Nephron progenitor cell (in vitro differentiated cells): ENCODE results near the gene PSMB9.

Experiments used
- DNase-seq: peaks from one replicate; pipeline ENCODE4 v3.0.0; 2021
- H3K27ac Mint-ChIP-seq: 2 replicates; pipeline ENCODE4 v1.8.0; 2021; ENCODE audit warnings: mild to moderate bottlenecking, moderate library complexity, mixed read lengths
- H3K27me3 Mint-ChIP-seq: 2 replicates; pipeline ENCODE4 v1.8.0; 2021; ENCODE audit warnings: mild to moderate bottlenecking, low read depth, mixed read lengths; ENCODE audit not compliant: poor library complexity
- H3K36me3 Mint-ChIP-seq: 2 replicates; pipeline ENCODE4 v1.8.0; 2021; ENCODE audit warnings: low read depth, mixed read lengths
- H3K4me1 Mint-ChIP-seq: 2 replicates; pipeline ENCODE4 v1.8.0; 2021; ENCODE audit warnings: mixed read lengths
- H3K4me3 Mint-ChIP-seq: 2 replicates; pipeline ENCODE4 v1.8.0; 2021; ENCODE audit warnings: mild to moderate bottlenecking, moderate library complexity, mixed read lengths
- H3K9me3 Mint-ChIP-seq: 2 replicates; pipeline ENCODE4 v1.8.0; 2021; ENCODE audit warnings: mild to moderate bottlenecking, moderate library complexity, mixed read lengths
- TF ChIP-seq, protein P1 (sequence below): fragments of 200-600 bp; sonication (generic); IDR thresholded peaks from 2 replicates; pipeline ENCODE4 v1.5.0; 2021; ENCODE audit warnings: antibody characterized with exemption

Gene PSMB9

DNA sequence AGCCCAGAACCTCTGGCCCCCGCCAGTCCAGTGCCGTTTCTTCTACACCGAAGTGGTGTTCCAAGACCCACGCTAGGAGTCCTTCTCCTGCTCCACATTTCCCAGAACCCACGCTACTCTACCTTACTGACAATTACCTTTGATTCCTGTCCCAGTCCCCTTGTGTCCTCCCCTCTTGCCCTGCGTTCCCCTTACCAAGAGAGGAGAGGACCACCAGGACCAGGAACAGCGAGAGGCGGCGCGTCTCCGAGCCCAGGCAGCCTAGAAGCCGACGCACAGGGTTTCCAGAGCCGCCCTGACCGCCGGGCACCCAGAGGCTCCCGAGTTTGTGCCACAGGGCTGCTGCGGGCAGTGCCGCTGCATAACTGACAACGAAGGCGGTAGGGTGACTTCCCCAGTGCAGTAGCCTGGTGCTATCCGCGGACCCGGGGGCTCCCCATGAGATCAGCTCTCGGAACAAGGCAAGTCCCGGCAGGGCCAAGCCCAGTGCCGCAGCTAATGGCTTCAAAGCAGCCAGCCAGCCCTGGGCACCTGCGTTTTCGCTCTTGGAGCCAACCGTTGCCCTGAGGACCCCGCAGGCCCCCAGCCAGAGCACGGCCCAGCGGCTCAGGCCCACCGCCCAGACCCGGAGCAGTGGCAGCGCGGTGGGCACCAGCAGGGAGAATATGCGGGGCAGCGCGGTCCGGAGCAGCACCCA, 1.0 kb upstream of the PSMB9 start:
- Mint-ChIP-seq H3K27me3 (peaks cover 98% of the 10 kb centered on the region), H3K36me3 (no peaks in the 10 kb centered on the region), H3K4me1 (peaks cover 19% of the 10 kb centered on the region), H3K9me3 (no peaks in the 10 kb centered on the region), H3K4me3 (peak overlapping the region; percentile 61), H3K27ac (no peak overlapping the region)
- peak; percentile 35 for DNase-seq
- TF ChIP-seq, protein P1, sequence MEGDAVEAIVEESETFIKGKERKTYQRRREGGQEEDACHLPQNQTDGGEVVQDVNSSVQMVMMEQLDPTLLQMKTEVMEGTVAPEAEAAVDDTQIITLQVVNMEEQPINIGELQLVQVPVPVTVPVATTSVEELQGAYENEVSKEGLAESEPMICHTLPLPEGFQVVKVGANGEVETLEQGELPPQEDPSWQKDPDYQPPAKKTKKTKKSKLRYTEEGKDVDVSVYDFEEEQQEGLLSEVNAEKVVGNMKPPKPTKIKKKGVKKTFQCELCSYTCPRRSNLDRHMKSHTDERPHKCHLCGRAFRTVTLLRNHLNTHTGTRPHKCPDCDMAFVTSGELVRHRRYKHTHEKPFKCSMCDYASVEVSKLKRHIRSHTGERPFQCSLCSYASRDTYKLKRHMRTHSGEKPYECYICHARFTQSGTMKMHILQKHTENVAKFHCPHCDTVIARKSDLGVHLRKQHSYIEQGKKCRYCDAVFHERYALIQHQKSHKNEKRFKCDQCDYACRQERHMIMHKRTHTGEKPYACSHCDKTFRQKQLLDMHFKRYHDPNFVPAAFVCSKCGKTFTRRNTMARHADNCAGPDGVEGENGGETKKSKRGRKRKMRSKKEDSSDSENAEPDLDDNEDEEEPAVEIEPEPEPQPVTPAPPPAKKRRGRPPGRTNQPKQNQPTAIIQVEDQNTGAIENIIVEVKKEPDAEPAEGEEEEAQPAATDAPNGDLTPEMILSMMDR: no peak

DNA sequence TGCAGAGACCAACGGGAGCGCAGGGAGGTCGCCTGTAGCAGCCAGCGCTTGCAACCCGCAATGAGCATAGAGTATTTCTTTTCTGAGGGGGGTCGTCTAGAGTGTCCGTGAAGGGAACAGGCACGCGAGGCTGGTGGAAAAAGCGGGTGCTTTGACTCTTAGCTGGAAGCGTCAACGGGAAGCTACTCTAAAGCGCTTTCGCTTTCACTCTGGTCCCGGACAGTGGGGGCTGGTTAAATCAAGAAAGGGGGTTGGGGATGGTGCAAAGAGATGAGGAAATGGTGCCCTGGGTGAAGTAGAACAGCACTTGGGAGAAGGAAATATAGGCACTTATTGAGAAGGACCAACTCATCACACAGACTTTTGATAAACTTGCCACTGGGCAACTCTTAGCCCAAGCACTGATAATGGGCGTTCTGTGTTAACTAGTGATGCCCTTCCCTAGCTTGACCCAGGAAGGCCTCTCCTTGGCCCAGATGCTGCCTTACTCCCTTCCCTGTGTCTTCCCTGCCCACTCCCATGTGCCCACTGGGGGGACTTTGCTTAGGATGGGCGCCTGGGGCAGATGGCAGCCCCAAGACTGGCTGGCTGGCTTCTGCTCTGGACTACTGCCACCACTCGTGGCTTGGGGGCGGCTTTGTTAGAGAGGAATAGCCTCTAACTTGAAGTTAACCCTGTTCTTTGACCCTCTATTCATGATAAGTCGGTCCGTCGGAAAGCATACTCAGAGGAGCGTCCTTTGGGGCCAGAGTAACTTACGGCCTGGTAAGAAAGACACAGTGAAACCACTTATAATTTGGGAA, 585 bp downstream of the PSMB9 start:
- no peak for DNase-seq
- Mint-ChIP-seq H3K36me3 (no peaks in the 10 kb centered on the region), H3K9me3 (no peaks in the 10 kb centered on the region), H3K27ac (no peak overlapping the region), H3K27me3 (peaks cover 98% of the 10 kb centered on the region), H3K4me1 (peaks cover 19% of the 10 kb centered on the region), H3K4me3 (peak overlapping the region; percentile 87)
- TF ChIP-seq, protein P1: no peak

DNA sequence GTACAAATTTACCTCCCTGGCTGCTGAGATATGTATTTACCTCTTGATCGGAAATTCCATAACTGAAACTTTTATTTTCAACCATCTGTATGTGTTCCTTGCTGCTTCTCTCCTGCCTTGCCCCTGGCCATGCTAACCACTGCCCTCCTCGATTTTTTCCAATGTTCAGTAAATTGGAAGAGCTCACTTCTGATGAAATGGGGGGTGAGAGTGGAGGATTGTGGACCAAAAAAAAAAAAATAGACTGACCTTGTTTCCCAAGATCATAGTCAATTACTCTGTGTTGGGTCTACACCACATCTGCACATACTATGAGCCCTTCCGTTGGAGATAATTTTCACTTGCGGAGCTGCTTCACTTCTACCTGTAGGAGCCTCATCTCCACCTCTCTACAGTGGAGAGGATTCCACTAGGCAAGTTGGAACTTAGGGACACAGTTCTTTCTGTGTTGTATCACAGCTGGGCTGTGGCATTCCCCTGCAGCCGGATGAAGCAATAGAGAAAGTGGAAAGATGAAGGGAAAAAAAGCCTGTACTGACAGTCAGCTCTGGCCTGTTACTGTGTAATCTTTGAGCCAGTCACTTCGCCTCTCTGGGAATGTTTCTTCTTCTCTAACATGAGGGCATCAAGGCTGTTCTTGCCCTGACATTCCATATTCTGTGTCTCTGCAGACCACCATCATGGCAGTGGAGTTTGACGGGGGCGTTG, 1.6 kb downstream of the PSMB9 start:
- Mint-ChIP-seq H3K27ac (no peak overlapping the region), H3K4me1 (peaks cover 19% of the 10 kb centered on the region), H3K9me3 (no peaks in the 10 kb centered on the region), H3K27me3 (peaks cover 98% of the 10 kb centered on the region), H3K4me3 (peak overlapping the region; percentile 13), H3K36me3 (no peaks in the 10 kb centered on the region)
- DNase-seq: no peak
- TF ChIP-seq, protein P1: no peak

DNA sequence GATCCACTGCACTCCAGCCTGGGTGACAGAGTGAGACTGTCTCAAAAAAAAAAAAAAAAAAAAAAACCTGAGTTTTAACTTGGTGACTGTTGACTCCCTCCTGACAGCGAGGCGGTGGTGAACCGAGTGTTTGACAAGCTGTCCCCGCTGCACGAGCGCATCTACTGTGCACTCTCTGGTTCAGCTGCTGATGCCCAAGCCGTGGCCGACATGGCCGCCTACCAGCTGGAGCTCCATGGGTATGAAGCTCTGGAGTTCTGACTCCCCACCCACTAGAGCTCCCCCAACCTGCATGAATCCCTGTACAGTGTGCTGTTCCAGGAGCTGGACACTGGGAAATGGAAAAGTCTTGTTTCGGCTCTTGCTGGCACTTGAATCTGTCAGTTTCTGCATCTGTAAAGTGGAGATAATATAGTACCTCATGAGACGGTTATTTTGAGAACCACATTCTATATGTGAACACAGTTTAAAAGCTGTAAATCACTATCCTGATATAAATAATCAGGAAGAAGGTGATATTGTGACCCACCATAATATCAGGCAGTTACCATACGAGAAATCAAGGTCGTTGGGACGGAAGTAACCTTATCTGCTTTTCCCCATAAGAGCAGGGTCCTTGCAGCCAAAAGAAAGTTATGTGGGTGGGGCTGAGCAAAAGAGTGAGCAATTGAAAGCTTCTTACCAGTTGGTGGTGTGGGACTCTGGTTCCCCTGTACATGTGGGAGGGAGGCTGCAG, 3.3 kb downstream of the PSMB9 start:
- Mint-ChIP-seq H3K9me3 (no peaks in the 10 kb centered on the region), H3K27me3 (peaks cover 96% of the 10 kb centered on the region), H3K4me1 (peaks cover 17% of the 10 kb centered on the region), H3K27ac (no peak overlapping the region), H3K4me3 (no peak overlapping the region), H3K36me3 (no peaks in the 10 kb centered on the region)
- no peak for DNase-seq
- TF ChIP-seq, protein P1: no peak

DNA sequence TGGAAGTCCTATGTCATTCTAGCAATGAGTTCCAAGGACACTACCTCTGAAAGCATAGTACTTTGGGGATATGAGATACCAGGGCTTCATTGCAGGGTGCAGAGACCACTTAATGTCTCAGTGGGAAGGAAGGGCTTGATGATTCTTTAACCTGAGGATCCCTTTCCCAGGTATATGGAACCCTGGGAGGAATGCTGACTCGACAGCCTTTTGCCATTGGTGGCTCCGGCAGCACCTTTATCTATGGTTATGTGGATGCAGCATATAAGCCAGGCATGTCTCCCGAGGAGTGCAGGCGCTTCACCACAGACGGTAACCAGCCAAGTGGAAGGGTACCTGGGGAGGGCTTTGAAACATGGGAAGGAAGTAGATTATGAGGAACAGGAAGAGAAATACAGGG, 4.2 kb downstream of the PSMB9 start:
- Mint-ChIP-seq H3K27me3 (peaks cover 93% of the 10 kb centered on the region), H3K27ac (no peak overlapping the region), H3K9me3 (no peaks in the 10 kb centered on the region), H3K4me3 (no peak overlapping the region), H3K36me3 (no peaks in the 10 kb centered on the region), H3K4me1 (peaks cover 10% of the 10 kb centered on the region)
- TF ChIP-seq, protein P1: no peak
- DNase-seq: no peak
